Stimulated activated naive CD4-positive, alpha-beta T cell (primary cell): Measurements from ENCODE around the gene CHCHD6.

ENCODE experiments used
- DNase-seq, 6 experiments: peaks; one replicate each; lab custom pipeline; 2025; lab: John Stamatoyannopoulos, UW

CHCHD6 gene

GRCh38 chr3:126704494-126705214 is 614 bp downstream of the CHCHD6 start:
- peak in 1 of 6 experiments; percentile 14 for DNase-seq

GRCh38 chr3:126706631-126707030 is 2.6 kb downstream of the CHCHD6 start:
- DNase-seq: no peak

- DNase-seq: no peak
Observed at GRCh38 chr3:126711121-126711760, 7.2 kb downstream of the CHCHD6 start.

- DNase-seq: no peak
Observed at GRCh38 chr3:126713199-126713598, 9.2 kb downstream of the CHCHD6 start.

- no peak for DNase-seq
Observed at GRCh38 chr3:126714276-126714900, 10.3 kb downstream of the CHCHD6 start.

GRCh38 chr3:126714921-126715320 is 10.9 kb downstream of the CHCHD6 start:
- DNase-seq: no peak

GRCh38 chr3:126715432-126715831 is 11.4 kb downstream of the CHCHD6 start:
- DNase-seq: no peak

GRCh38 chr3:126716057-126716456 is 12.0 kb downstream of the CHCHD6 start:
- no peak for DNase-seq

GRCh38 chr3:126718561-126719445 is 14.8 kb downstream of the CHCHD6 start:
- no peak for DNase-seq

GRCh38 chr3:126720596-126720995 is 16.6 kb downstream of the CHCHD6 start:
- DNase-seq: no peak

- DNase-seq: no peak
Observed at GRCh38 chr3:126721246-126721645, 17.2 kb downstream of the CHCHD6 start.

- no peak for DNase-seq
Observed at GRCh38 chr3:126723237-126723636, 19.2 kb downstream of the CHCHD6 start.

GRCh38 chr3:126723801-126724200 is 19.8 kb downstream of the CHCHD6 start:
- no peak for DNase-seq

GRCh38 chr3:126728680-126729079 is 24.6 kb downstream of the CHCHD6 start:
- no peak for DNase-seq

GRCh38 chr3:126730376-126730775 is 26.3 kb downstream of the CHCHD6 start:
- DNase-seq: no peak

GRCh38 chr3:126731044-126731443 is 27.0 kb downstream of the CHCHD6 start:
- DNase-seq: no peak

- no peak for DNase-seq
Observed at GRCh38 chr3:126732281-126733060, 28.4 kb downstream of the CHCHD6 start.

- no peak for DNase-seq
Observed at GRCh38 chr3:126733061-126733430, 29.0 kb downstream of the CHCHD6 start.

- no peak for DNase-seq
Observed at GRCh38 chr3:126734106-126734723, 30.2 kb downstream of the CHCHD6 start.

GRCh38 chr3:126737527-126737926 is 33.5 kb downstream of the CHCHD6 start:
- no peak for DNase-seq

GRCh38 chr3:126742057-126742456 is 38.0 kb downstream of the CHCHD6 start:
- no peak for DNase-seq
